Astrocyte (in vitro differentiated cells and primary cell): Measurements from ENCODE around the gene PTRHD1.

Experiments used
- EZH2 ChIP-seq: IDR thresholded peaks from 2 replicates; pipeline ENCODE4 v1.6.1; 2012; ENCODE audit warnings: mild to moderate bottlenecking, low read length, inconsistent platforms; ENCODE audit not compliant: insufficient read depth
- TF ChIP-seq, protein P1 (sequence below): IDR thresholded peaks from 2 replicates; pipeline ENCODE4 v1.5.1; 2011; ENCODE audit warnings: low read depth, mild to moderate bottlenecking, inconsistent platforms, low read length, moderate library complexity; ENCODE audit not compliant: insufficient read depth

DNA sequence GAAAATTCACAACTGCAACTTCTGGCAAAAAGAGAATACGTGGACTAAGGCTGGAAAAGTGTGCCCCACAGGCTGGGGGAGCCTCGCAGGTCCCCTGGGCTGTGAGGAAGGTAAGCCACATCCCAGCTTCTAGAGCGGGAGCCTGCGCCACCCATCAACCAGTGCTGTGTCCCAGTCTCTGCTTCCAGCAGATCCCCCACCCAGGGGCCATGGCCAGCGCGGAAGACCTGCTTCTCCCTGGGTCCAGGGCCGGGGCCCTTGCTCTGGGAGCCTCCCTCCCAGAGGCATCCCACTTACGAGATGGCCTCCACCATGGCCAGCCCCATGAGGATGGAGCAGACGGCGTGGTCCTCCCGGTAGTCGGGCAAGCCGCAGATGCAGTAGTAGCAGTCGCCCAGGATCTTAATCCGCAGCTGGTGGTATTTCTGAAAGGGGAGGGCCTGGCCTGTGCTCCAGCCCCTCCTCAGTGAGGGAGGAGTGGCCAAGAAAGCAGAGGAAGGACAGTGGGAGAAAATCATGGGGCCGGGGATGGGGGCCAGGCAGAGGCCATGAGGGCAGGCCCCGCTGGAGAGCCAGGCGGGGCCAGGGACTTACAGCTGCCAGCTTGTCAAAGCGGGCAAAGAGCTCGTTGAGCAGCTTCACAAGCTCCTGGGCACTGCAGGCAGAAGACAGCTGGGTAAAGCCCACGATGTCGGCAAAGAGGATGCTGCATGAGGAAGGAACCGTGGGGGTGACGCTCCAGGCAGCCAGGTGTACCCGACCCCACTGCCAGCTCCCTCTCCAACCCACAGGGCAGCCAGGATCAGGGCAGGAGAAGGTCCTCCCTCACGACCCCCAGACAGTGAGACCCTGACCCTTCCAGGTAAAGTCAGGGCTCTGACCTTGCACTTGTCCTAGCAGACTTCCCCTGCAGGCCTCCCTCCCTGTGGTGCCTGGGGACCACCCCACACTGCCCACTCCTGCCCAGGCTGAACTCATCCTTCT, 48.1 kb upstream of the PTRHD1 start:
- TF ChIP-seq EZH2: no peak
- TF ChIP-seq, protein P1, sequence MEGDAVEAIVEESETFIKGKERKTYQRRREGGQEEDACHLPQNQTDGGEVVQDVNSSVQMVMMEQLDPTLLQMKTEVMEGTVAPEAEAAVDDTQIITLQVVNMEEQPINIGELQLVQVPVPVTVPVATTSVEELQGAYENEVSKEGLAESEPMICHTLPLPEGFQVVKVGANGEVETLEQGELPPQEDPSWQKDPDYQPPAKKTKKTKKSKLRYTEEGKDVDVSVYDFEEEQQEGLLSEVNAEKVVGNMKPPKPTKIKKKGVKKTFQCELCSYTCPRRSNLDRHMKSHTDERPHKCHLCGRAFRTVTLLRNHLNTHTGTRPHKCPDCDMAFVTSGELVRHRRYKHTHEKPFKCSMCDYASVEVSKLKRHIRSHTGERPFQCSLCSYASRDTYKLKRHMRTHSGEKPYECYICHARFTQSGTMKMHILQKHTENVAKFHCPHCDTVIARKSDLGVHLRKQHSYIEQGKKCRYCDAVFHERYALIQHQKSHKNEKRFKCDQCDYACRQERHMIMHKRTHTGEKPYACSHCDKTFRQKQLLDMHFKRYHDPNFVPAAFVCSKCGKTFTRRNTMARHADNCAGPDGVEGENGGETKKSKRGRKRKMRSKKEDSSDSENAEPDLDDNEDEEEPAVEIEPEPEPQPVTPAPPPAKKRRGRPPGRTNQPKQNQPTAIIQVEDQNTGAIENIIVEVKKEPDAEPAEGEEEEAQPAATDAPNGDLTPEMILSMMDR: no peak
